ENCODE measurements around the gene OR10H4.
"Not testable (repeated sequence)": the region's sequence is repeated elsewhere in the genome, so short reads cannot be mapped to it uniquely, and the experiment has no call there.

OR10H4 gene

GRCh38 chr19:15945301-15945700 lies 3.5 kb upstream of the OR10H4 start:
- no peak for DNase-seq

- no peak for DNase-seq
These were observed 6.0 kb downstream of the OR10H4 start for GRCh38 chr19:15954820-15955219.

- DNase-seq = no peak
These were observed 13.5 kb downstream of the OR10H4 start for GRCh38 chr19:15962319-15962718.

- no peak for DNase-seq
These were observed 15.4 kb downstream of the OR10H4 start for GRCh38 chr19:15964231-15964630.

- no peak for DNase-seq
These were observed 22.5 kb downstream of the OR10H4 start for GRCh38 chr19:15971224-15971780.

- not testable (repeated sequence) for DNase-seq
These were observed 23.2 kb downstream of the OR10H4 start for GRCh38 chr19:15972043-15972442.

GRCh38 chr19:15974856-15975255 lies 26.0 kb downstream of the OR10H4 start:
- DNase-seq = no peak

GRCh38 chr19:15976836-15977689 lies 28.3 kb downstream of the OR10H4 start:
- DNase-seq = no peak

GRCh38 chr19:15977690-15978089 lies 28.9 kb downstream of the OR10H4 start:
- DNase-seq = no peak

GRCh38 chr19:15979293-15979692 lies 30.5 kb downstream of the OR10H4 start:
- no peak for DNase-seq

GRCh38 chr19:15985831-15986230 lies 37.0 kb downstream of the OR10H4 start:
- DNase-seq = not testable (repeated sequence)

GRCh38 chr19:15986701-15987100 lies 37.9 kb downstream of the OR10H4 start:
- no peak for DNase-seq

GRCh38 chr19:15989889-15990288 lies 41.1 kb downstream of the OR10H4 start:
- no peak for DNase-seq

- DNase-seq = no peak
These were observed 42.8 kb downstream of the OR10H4 start for GRCh38 chr19:15991602-15992001.

GRCh38 chr19:15992014-15992413 lies 43.2 kb downstream of the OR10H4 start:
- DNase-seq = no peak

GRCh38 chr19:15995536-15995935 lies 46.7 kb downstream of the OR10H4 start:
- no peak for DNase-seq

GRCh38 chr19:15998166-15998565 lies 49.4 kb downstream of the OR10H4 start:
- no peak for DNase-seq

All from NK-92 treated with Interleukin-12 subunit alpha and Interleukin-12 subunit beta, amount 100 ng/mL, for 24 hours (cell line).